Thyroid gland (tissue), 4 donors: ENCODE measurements around the gene CHTF18.

Experiments used
- POLR2A ChIP-seq, 2 donors: fragments of 450-650 bp; IDR thresholded peaks; one replicate each; pipeline ENCODE4 v1.6.1; 2017; ENCODE audit warnings: antibody characterized with exemption in 2 of 2, mild to moderate bottlenecking in 2 of 2, moderate library complexity in 1 of 2
- TF ChIP-seq, protein P1 (sequence below), 6 experiments: fragments of 200-600 bp in 3 of 6; fragments of 450-650 bp in 3 of 6; sonication (generic) in 3 of 6; IDR thresholded peaks; one replicate each; pipeline ENCODE4 v1.5.1; 2016 to 2019; ENCODE audit warnings: antibody characterized with exemption in 6 of 6, mild to moderate bottlenecking in 2 of 6, inconsistent platforms in 1 of 6, moderate library complexity in 1 of 6

DNA sequence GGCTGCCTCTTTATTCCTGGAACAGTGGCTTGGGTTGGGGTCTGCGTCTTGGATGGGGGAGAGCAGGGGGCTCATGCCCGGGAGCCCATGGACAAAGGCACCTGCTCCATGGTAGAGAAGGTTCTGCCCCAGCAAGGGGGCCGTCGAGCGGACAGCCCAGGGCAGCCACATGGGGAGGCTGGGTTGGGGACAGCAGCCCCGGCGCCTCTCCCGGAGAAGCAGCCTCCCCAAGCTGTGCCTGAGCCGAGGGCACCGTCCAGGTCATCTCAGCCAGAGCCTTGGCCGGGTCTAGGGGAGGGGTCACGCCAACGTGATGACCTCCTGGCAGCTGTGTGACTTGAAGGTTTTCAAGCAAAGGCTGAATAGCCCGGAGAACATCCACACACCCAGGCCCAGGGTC, 45.0 kb downstream of the CHTF18 start:
- TF ChIP-seq, protein P1, sequence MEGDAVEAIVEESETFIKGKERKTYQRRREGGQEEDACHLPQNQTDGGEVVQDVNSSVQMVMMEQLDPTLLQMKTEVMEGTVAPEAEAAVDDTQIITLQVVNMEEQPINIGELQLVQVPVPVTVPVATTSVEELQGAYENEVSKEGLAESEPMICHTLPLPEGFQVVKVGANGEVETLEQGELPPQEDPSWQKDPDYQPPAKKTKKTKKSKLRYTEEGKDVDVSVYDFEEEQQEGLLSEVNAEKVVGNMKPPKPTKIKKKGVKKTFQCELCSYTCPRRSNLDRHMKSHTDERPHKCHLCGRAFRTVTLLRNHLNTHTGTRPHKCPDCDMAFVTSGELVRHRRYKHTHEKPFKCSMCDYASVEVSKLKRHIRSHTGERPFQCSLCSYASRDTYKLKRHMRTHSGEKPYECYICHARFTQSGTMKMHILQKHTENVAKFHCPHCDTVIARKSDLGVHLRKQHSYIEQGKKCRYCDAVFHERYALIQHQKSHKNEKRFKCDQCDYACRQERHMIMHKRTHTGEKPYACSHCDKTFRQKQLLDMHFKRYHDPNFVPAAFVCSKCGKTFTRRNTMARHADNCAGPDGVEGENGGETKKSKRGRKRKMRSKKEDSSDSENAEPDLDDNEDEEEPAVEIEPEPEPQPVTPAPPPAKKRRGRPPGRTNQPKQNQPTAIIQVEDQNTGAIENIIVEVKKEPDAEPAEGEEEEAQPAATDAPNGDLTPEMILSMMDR (IDR thresholded peaks at IDR 0.05), result no peak
- TF ChIP-seq POLR2A (IDR thresholded peaks at IDR 0.05), result no peak
